Heart left ventricle (tissue), 16 donors: ENCODE data around the gene CT47C1. TPM values are rescaled to one million over a fixed set of nuclear protein-coding genes. Genes with fewer than 3 reads are reported as not detected.

Experiments used
- ATAC-seq, 4 donors: fragments of 200-7000 bp; cut with Tn5 transposase; one replicate each; pipeline ENCODE4 v1.9.1; 2020 to 2022; ENCODE audit warnings: moderate library complexity in 4 of 4, mild to moderate bottlenecking in 3 of 4, moderate number of reproducible peaks in 1 of 4
- DNase-seq, 5 donors: peaks; one replicate each; pipeline ENCODE4 v3.0.0-alpha.2; 2020
- H3K27ac ChIP-seq, 12 donors: fragments of 200-600 bp; sonication (generic) in 4 of 12; one replicate each; pipeline versions ENCODE4 v1.5.0 to v1.8.0; 2016 to 2022; ENCODE audit warnings: mild to moderate bottlenecking in 2 of 12
- H3K27me3 ChIP-seq, 9 donors: fragments of 200-600 bp; sonication (generic) in 2 of 9; one replicate each; pipeline versions ENCODE4 v1.5.1 to v1.8.0; 2016 to 2022; ENCODE audit warnings: mild to moderate bottlenecking in 3 of 9
- H3K36me3 ChIP-seq, 9 donors: fragments of 200-600 bp; sonication (generic) in 2 of 9; one replicate each; pipeline versions ENCODE4 v1.5.0 to v1.8.0; 2018 to 2022; ENCODE audit warnings: mild to moderate bottlenecking in 2 of 9
- H3K4me1 ChIP-seq, 12 donors: fragments of 200-600 bp; sonication (generic) in 4 of 12; one replicate each; pipeline versions ENCODE4 v1.5.0 to v1.8.0; 2016 to 2022; ENCODE audit warnings: mild to moderate bottlenecking in 3 of 12
- H3K4me3 ChIP-seq, 12 donors: fragments of 200-600 bp; sonication (generic) in 4 of 12; one replicate each; pipeline versions ENCODE4 v1.5.0 to v1.8.0; 2017 to 2022; ENCODE audit warnings: mild to moderate bottlenecking in 9 of 12, moderate library complexity in 4 of 12
- H3K9me3 ChIP-seq, 12 donors: fragments of 200-600 bp; sonication (generic) in 4 of 12; one replicate each; pipeline versions ENCODE4 v1.5.0 to v1.8.0; 2016 to 2022; ENCODE audit warnings: mild to moderate bottlenecking in 1 of 12
- CTCF ChIP-seq, 12 donors: fragments of 200-600 bp; sonication (generic) in 4 of 12; IDR thresholded peaks; one replicate each; pipeline versions ENCODE4 v1.5.0 to v1.8.0; 2018 to 2022; ENCODE audit warnings: antibody characterized with exemption in 12 of 12, mild to moderate bottlenecking in 5 of 12
- POLR2A ChIP-seq, 2 donors: fragments of 450-650 bp; IDR thresholded peaks; one replicate each; pipeline ENCODE4 v1.6.1; 2017; ENCODE audit warnings: antibody characterized with exemption in 2 of 2, mild to moderate bottlenecking in 2 of 2, moderate library complexity in 2 of 2
- WGBS, 4 donors: extraction: QIAGEN DNeasy Blood & Tissue Kit in 2 of 4; methylation state at CpG; one replicate each; pipeline versions ENCODE4 v1.1.5 to v1.1.7; 2013 to 2018; 5-methylcytosine and 5-hydroxymethylcytosine counted together
- intact Hi-C, 10 donors: fragments of 100-400 bp; cut with DNase I; formaldehyde crosslinking; loops; one replicate each; pipeline versions ENCODE4 v1.11.1 to v1.14.2; 2022
- polyA plus RNA-seq, 2 donors: library from polyadenylated mRNA; stranded (reverse); fragments of 200-250 nt; gene quantifications; one replicate each; pipeline ENCODE4 v1.2.3, GENCODE V29; 2013
- total RNA-seq, 9 donors: library from RNA; depleted of rRNA in 2 of 9; stranded (reverse); fragments of >200 nt in 2 of 9; fragmentation: NEBNext Ultra II Directional in 3 of 9; extraction: Animal tissue kit (Norgen Biotek cat#: 25700) in 3 of 9; gene quantifications; one replicate each; pipeline versions ENCODE4 v1.1.0 to v1.2.4, GENCODE V29; 2016 to 2023
- donor health status: ischemic (EF 13 %, LVEDD 7.1; RV severe dilation, severe dysfunction).
- donor health status: healthy with polysubstance abuse.
- donor health status: DM: no; HTN: yes; CAD: no.
- donor health status: DM: no; HTN: no; CAD: no.
- donor health status: ischemic (EF 25% LVEDD 6.9; RV normal size, moderate dysfunction).
- donor health status: ischemic (EF 25% LVEDD 5.7; RV mildly dilated, moderate dysfunction).
- donor health status: healthy.
- donor health status: DM: yes; HTN: yes; CAD: no.
- donor health status: ischemic (EF 35%, LVEDD 5.7; RV mildly dilated, moderate dysfunction).
- donor health status: nonischemic (EF 11% LVEDD 7.7; RV severe dilation, severe dysfunction).
- donor health status: DM: yes; HTN: yes; CAD: no.
- donor health status: PGD.
- donor health status: ischemic (EF 29% LVEDD 5.4; RV normal size, mild dysfunction).
- donor health status: nonischemic (EF 23%, LVEDD 6.1; RV moderate dilation, normal function).

The CT47C1 gene
- total and polyA plus RNA-seq, 11 donors, result not detected

GRCh38 chrX:119069762-119070161 is 3.0 kb upstream of the CT47C1 start:
- Histone ChIP-seq H3K4me3 (no peak overlapping the region), H3K9me3 (no peaks in the 10 kb centered on the region), H3K4me1 (no peaks in the 10 kb centered on the region), H3K27ac (no peak overlapping the region), H3K27me3 (peaks cover 0 to 12% (median 0%) of the 10 kb centered on the region in 9 donors), H3K36me3 (no peaks in the 10 kb centered on the region)
- intact Hi-C loops, result loop anchor here in 8 of 10 donors (5.0 kb wide), 4 partner anchors 57 to 222 kb away; no protein-coding TSS in a partner anchor
- WGBS, 4 donors, result 93 to 98% (median 96%) methylated on average over 1 of the region's 1 CpG
- TF ChIP-seq POLR2A (IDR thresholded peaks at IDR 0.05) (no peak), CTCF (IDR thresholded peaks at IDR 0.05) (no peak)
- DNase-seq, result no peak
- ATAC-seq, result no peak

- no peaks in the 10 kb centered on the region for H3K36me3 ChIP-seq
- H3K4me1 ChIP-seq, result no peaks in the 10 kb centered on the region
- ATAC-seq (no peak), DNase-seq (no peak)
- H3K4me3 ChIP-seq, result no peak overlapping the region
- intact Hi-C loops, result no loop called here
- H3K27me3 ChIP-seq, result peaks cover 0 to 12% (median 0%) of the 10 kb centered on the region in 9 donors
- H3K9me3 ChIP-seq, result no peaks in the 10 kb centered on the region
- 32 to 75% (median 57%) methylated on average over 2 of the region's 2 CpGs for WGBS, 4 donors
- TF ChIP-seq CTCF (IDR thresholded peaks at IDR 0.05) (no peak), POLR2A (IDR thresholded peaks at IDR 0.05) (no peak)
- no peak overlapping the region for H3K27ac ChIP-seq
Observed at GRCh38 chrX:119071381-119071780, 1.4 kb upstream of the CT47C1 start.

- TF ChIP-seq CTCF (IDR thresholded peaks at IDR 0.05) (no peak), POLR2A (IDR thresholded peaks at IDR 0.05) (no peak)
- H3K4me1 ChIP-seq, result no peaks in the 10 kb centered on the region
- no peak for ATAC-seq
Observed at GRCh38 chrX:119073200-119073905, 560 bp downstream of the CT47C1 start.

GRCh38 chrX:119073911-119074310 is 1.1 kb downstream of the CT47C1 start:
- DNase-seq (no peak), ATAC-seq (no peak)
- Histone ChIP-seq H3K36me3 (no peaks in the 10 kb centered on the region), H3K9me3 (no peaks in the 10 kb centered on the region), H3K27me3 (peaks cover 0 to 15% (median 0%) of the 10 kb centered on the region in 9 donors), H3K4me3 (no peak overlapping the region), H3K27ac (no peak overlapping the region), H3K4me1 (no peaks in the 10 kb centered on the region)
- whole genome bisulfite sequencing, 4 donors, result 86 to 96% (median 94%) methylated on average over 18 to 19 of the region's 19 CpGs
- intact Hi-C loops, result no loop called here
- no peak for TF ChIP-seq CTCF (IDR thresholded peaks at IDR 0.05)
- TF ChIP-seq POLR2A (IDR thresholded peaks at IDR 0.05), result no peak

More at GRCh38 chrX:119073200-119073905, 560 bp downstream of the CT47C1 start:
- H3K27ac ChIP-seq, result no peak overlapping the region
- WGBS, 4 donors, result 90 to 97% (median 93%) methylated on average over 41 to 43 of the region's 43 CpGs
- H3K4me3 ChIP-seq, result no peak overlapping the region
- H3K9me3 ChIP-seq, result no peaks in the 10 kb centered on the region
- DNase-seq, result no peak
- intact Hi-C loops, result no loop called here
- no peaks in the 10 kb centered on the region for H3K36me3 ChIP-seq
- H3K27me3 ChIP-seq, result peaks cover 0 to 18% (median 0%) of the 10 kb centered on the region in 9 donors
